ENCODE results near the gene NDUFV1. TPM values are rescaled to one million over a fixed set of nuclear protein-coding genes. Genes with fewer than 3 reads are reported as not detected.
"Not testable (repeated sequence)": the region's sequence is repeated elsewhere in the genome, so short reads cannot be mapped to it uniquely, and the experiment has no call there.

NDUFV1 gene
- 100 to 1,000 TPM; 151 to 214 (median 163) TPM for total RNA-seq
- long read RNA-seq, transcript NDUFV1-201 (10 exons, 1,596 nt): major isoform, 43 of 48 reads
- long read RNA-seq, partial matches to known transcripts: 3 of 48 reads
- long read RNA-seq, other reads (novel, unspliced or antisense): 0 of 48 reads

DNA sequence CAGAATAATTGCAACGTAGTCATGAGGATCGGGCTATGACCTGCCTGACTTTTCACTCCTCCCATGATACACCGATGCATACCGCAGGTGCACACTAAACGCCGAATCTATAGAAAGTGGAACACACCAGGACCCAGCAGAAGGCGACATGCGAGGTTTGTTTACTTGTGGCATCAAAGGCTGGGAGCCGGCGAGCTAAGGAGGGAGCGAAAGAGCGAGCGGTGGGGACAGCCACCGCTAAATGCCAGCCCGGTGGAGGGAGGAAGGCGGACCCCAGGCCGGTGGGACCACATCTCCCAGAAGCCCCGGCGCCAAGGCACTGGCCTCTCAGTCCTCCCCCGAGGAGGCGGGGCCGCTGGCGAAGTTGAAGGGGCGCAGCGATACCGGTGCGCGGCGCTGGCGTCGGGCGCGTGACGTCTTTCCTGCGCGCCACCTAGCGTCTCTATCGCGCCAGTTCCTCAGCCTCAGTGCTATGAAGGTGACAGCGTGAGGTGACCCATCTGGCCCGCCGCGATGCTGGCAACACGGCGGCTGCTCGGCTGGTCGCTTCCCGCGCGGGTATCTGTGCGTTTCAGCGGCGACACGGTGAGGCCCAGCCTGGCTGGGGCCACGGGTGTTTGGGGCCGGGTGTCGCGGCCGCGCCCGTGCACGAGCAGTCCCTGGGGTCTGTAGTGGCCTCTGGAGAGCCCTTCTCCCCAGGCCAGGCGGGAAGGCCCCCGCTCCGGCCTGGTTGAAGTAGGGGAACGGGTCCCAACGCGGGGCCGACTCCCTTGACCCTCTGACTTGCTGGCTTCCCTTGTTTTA, at the start of gene NDUFV1:
Gene NDUFV1, plus strand, starts transcription at position 445 of the 804 bp plus-strand sequence. Its CDS starts 69 bp downstream, at position 514.
- TF ChIP-seq, protein P1, sequence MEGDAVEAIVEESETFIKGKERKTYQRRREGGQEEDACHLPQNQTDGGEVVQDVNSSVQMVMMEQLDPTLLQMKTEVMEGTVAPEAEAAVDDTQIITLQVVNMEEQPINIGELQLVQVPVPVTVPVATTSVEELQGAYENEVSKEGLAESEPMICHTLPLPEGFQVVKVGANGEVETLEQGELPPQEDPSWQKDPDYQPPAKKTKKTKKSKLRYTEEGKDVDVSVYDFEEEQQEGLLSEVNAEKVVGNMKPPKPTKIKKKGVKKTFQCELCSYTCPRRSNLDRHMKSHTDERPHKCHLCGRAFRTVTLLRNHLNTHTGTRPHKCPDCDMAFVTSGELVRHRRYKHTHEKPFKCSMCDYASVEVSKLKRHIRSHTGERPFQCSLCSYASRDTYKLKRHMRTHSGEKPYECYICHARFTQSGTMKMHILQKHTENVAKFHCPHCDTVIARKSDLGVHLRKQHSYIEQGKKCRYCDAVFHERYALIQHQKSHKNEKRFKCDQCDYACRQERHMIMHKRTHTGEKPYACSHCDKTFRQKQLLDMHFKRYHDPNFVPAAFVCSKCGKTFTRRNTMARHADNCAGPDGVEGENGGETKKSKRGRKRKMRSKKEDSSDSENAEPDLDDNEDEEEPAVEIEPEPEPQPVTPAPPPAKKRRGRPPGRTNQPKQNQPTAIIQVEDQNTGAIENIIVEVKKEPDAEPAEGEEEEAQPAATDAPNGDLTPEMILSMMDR (IDR thresholded peaks at IDR 0.05): peak; percentile 64 to 84 (median 70)
- peak; percentile 64 for TF ChIP-seq POLR2A (IDR thresholded peaks at IDR 0.05)
- ATAC-seq (peak; percentile 98 to 99 (median 98)), DNase-seq (peak; percentile 97 to 98 (median 97))
- Histone ChIP-seq H3K4me3 (peak within 1 kb of the TSS; percentile 95 to 100 (median 96)), H3K27me3 (no peaks in the 10 kb centered on the region), H3K27ac (peak within 1 kb of the TSS; percentile 57 to 78 (median 75)), H3K9me3 (no peaks in the 10 kb centered on the region), H3K4me1 (peaks cover 0 to 8% (median 4%) of the 10 kb centered on the region in 4 donors), H3K36me3 (peaks cover 0 to 21% (median 4%) of the 10 kb centered on the region in 4 donors)
- intact Hi-C loops (cut with DNase I): no loop called here
- 11% methylated on average over 5 of the region's 69 CpGs for WGBS (ENCODE audit: insufficient coverage, low coverage, low lambda C conversion rate, missing lambda C conversion rate)

DNA sequence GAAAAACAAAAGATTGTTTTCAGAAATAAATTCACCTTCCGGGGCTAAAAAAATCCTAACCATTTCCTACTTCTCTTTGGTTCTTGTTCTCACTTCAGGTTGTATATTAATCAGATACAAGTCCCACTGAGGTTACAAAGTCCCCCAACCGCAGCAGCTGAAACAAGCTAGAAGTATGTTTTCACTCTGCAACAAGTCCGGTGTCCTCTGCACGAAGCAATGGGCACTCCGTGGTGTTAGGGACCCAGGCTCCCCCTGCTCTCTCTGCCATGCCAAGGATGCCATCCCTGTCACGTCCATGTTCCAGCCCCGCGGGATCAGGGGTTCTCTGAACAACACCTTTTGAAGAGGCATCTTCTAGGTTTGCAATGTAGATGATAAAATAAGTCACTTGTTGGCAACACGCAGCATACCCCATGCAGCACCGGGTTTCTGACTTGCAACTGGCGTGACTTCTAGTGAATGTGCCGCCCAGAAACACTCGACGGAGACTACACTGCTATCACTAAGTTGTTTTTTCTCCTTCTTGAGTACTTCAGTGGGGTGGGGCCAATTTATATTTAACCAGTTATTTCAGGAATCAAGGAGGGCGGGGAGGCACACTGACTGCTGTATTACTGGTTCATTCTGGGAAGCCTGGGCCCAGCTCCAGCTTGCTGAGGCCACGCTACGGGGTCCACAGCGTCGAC, 48.5 kb upstream of the NDUFV1 start:
- no peaks in the 10 kb centered on the region for H3K27me3 ChIP-seq
- H3K36me3 ChIP-seq: no peaks in the 10 kb centered on the region
- H3K9me3 ChIP-seq: no peaks in the 10 kb centered on the region
- intact Hi-C loops (cut with DNase I): no loop called here
- TF ChIP-seq POLR2A (IDR thresholded peaks at IDR 0.05): no peak
- TF ChIP-seq, protein P1 (IDR thresholded peaks at IDR 0.05): no peak
- ATAC-seq (peak in 3 of 4 donors; percentile 27 to 56 (median 54)), DNase-seq (peak in 1 of 3 donors; percentile 46)
- peaks cover 0 to 5% (median 0%) of the 10 kb centered on the region in 4 donors for H3K4me1 ChIP-seq
- no peak overlapping the region for H3K27ac ChIP-seq
- no peak overlapping the region for H3K4me3 ChIP-seq
- 28% methylated on average over 13 of the region's 19 CpGs for WGBS (ENCODE audit: insufficient coverage, low coverage, low lambda C conversion rate, missing lambda C conversion rate)

DNA sequence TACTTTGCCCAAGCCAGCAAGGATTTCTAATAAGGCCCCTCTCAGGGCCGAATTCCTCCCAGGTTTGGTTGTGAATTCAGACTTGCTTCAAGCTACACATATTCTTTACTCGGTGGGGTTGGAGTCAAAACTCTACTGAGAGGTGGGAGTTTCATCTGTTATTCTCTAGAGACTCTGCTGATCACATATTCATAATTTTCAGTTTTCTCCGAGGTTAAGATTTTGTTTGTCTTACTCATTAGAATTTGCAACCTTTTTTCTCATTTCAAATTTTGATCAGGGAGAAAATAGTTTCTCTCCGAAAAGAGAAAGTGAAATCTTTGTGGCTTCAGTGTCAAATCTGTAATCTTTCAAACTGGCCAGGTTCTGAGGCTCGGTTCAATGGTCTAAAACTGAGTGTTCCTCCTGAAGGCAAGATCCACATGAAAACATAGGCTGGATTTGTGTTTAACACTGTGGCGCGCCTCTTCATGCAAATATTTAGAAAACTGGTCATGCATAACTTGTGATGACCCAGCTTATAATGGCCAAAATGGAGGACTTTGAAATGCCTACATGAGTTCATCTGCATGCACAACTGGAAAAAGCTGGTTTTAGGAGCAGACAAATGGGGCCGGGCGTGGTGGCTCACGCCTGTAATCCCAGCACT, 44.6 kb upstream of the NDUFV1 start:
- no peaks in the 10 kb centered on the region for H3K36me3 ChIP-seq
- H3K4me3 ChIP-seq: no peak overlapping the region
- H3K9me3 ChIP-seq: no peaks in the 10 kb centered on the region
- H3K27ac ChIP-seq: peak overlapping the region in 1 of 3 donors; percentile 21
- no peak for DNase-seq
- intact Hi-C loops (cut with DNase I): no loop called here
- ATAC-seq: peak in 1 of 4 donors; percentile 29
- TF ChIP-seq POLR2A (IDR thresholded peaks at IDR 0.05): no peak
- TF ChIP-seq, protein P1 (IDR thresholded peaks at IDR 0.05): no peak
- peaks cover 0 to 7% (median 0%) of the 10 kb centered on the region in 4 donors for H3K4me1 ChIP-seq
- H3K27me3 ChIP-seq: no peaks in the 10 kb centered on the region
- 46% methylated on average over 6 of the region's 10 CpGs for WGBS (ENCODE audit: insufficient coverage, low coverage, low lambda C conversion rate, missing lambda C conversion rate)

DNA sequence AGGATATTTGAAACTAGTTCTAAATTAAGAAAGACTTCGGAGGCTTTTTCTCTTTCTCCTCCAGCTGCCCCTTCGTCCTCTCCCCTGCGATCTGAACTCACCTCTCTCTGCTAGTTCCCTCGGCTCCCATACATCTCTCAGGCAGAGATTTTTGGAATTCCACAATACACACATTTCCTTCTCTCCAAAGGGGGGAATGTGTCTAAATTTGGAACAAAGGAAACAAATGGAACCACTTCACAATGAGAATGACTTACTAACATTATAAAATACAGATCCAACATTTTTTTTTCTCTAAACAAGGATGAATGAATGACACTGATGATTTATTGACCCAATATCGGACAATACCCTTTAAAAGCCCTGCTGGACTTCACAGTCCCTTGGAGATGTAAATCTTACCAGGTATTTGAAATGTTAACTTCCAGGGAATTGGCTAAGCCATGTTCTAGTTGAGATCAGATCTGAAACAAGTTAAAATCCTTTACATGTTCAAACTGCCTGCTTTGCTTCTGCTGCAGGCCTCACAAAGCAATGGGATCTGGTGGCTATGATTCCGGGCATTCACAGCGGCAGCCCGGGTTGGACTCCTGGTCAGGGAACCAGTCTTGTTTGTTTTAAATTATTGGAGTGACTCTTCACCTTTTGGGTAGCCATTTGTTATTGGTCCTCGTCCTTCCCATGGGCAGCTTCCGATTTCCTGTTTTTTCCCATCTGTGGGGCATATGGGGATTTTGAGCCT, 43.6 kb upstream of the NDUFV1 start:
- peak overlapping the region in 2 of 3 donors; percentile 56 to 67 for H3K27ac ChIP-seq
- DNase-seq (no peak), ATAC-seq (peak; percentile 29 to 75 (median 62))
- H3K4me1 ChIP-seq: peaks cover 0 to 5% (median 0%) of the 10 kb centered on the region in 4 donors
- 61% methylated on average over 10 of the region's 10 CpGs for WGBS (ENCODE audit: insufficient coverage, low coverage, low lambda C conversion rate, missing lambda C conversion rate)
- H3K36me3 ChIP-seq: no peaks in the 10 kb centered on the region
- no peaks in the 10 kb centered on the region for H3K27me3 ChIP-seq
- TF ChIP-seq, protein P1 (IDR thresholded peaks at IDR 0.05): no peak
- TF ChIP-seq POLR2A (IDR thresholded peaks at IDR 0.05): no peak
- no peaks in the 10 kb centered on the region for H3K9me3 ChIP-seq
- no peak overlapping the region for H3K4me3 ChIP-seq
- intact Hi-C loops (cut with DNase I): no loop called here

DNA sequence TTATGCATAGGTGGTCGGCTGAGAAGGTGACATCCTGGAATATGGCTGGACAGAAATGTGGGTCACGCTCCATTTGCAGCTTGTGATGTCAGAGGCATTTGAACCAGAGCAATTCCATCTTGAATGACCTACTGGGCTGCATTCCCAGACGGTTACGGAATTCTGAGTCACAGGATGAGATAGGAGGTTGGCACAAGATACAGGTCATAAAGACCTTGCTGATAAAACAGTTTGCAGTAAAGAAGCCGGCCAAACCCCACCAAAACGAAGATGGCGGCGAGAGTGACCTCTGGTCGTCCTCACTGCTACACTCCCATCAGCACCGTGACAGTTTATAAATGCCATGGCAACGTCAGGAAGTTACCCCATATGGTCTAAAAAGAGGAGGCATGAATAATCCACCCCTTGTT, 43.0 kb upstream of the NDUFV1 start:
- H3K9me3 ChIP-seq; H3K4me3 ChIP-seq; H3K27me3 ChIP-seq; H3K36me3 ChIP-seq; H3K4me1 ChIP-seq; intact Hi-C loops (cut with DNase I): not testable (repeated sequence)
- ATAC-seq (peak; percentile 67 to 80 (median 79)), DNase-seq (peak in 2 of 3 donors; percentile 60 to 76)
- peak overlapping the region in 2 of 3 donors; percentile 56 to 67 for H3K27ac ChIP-seq
- 19% methylated on average over 9 of the region's 11 CpGs for WGBS (ENCODE audit: insufficient coverage, low coverage, low lambda C conversion rate, missing lambda C conversion rate)

Data from right lobe of liver (tissue), 6 donors.